Amygdala (tissue), 56 donors: ENCODE results near the gene IREB2.

Source experiments
- DNase-seq, 56 donors: peaks; one replicate each; lab custom pipeline; 2025; lab: John Stamatoyannopoulos, UW

The IREB2 gene

GRCh38 chr15:78540141-78540870 lies 102.3 kb downstream of the IREB2 start, which contains the start of gene PSMA4:
PSMA4 (plus strand) TSS chr15:78540444; CDS start chr15:78541928, 1,484 bp downstream.
- DNase-seq, result peak; percentile 30 to 97 (median 86)

GRCh38 chr15:78540871-78541743 lies 103.1 kb downstream of the IREB2 start:
- DNase-seq, result peak in 2 of 56 donors; percentile 34 to 57

GRCh38 chr15:78541744-78542034 lies 103.7 kb downstream of the IREB2 start:
- no peak for DNase-seq

GRCh38 chr15:78542647-78543046 lies 104.6 kb downstream of the IREB2 start:
- DNase-seq, result no peak

GRCh38 chr15:78550194-78550593 lies 112.2 kb downstream of the IREB2 start:
- DNase-seq, result no peak

- DNase-seq, result no peak
Observed at GRCh38 chr15:78550815-78551214, 112.8 kb downstream of the IREB2 start.
